Panc1 (cell line): ENCODE measurements around the gene ANKMY1. TPM values are rescaled to one million over a fixed set of nuclear protein-coding genes. Genes with fewer than 3 reads are reported as not detected.

Experiments used
- ATAC-seq: fragments of 200-7000 bp; cut with Tn5 transposase; 2 replicates; pipeline ENCODE4 v1.9.1; 2020; ENCODE audit warnings: mild to moderate bottlenecking, moderate library complexity
- BruUV-seq: library from RNA; stranded (reverse); fragments of 400-500 nt; replicated peaks from 2 replicates; lab custom pipeline; 2021; lab: Mats Ljungman, UMichigan
- CTCF ChIA-PET: fragments of 300-600 bp; sonication (Branson Sonifier 250); formaldehyde crosslinking; loops from one replicate; lab custom pipeline; 2022; ENCODE audit warnings: antibody characterized with exemption; lab: Charles Lee
- POLR2A ChIA-PET: fragments of 300-600 bp; sonication (Branson Sonifier 250); formaldehyde crosslinking; loops from one replicate; lab custom pipeline; 2022; ENCODE audit warnings: antibody characterized with exemption; lab: Charles Lee
- DNase-seq: peaks from one replicate; pipeline ENCODE4 v3.0.0-alpha.2; 2010; ENCODE audit warnings: low read depth, low spot score
- H3K27ac ChIP-seq: 2 replicates; pipeline ENCODE4 v1.5.1; 2011; ENCODE audit warnings: mild to moderate bottlenecking, low read length, inconsistent platforms
- H3K27me3 ChIP-seq: fragments of 200-500 bp; sonication (Bioruptor generic); 2 replicates; pipeline ENCODE4 v1.6.0; 2014; ENCODE audit warnings: low read length, inconsistent platforms; ENCODE audit not compliant: control insufficient read depth, insufficient read depth
- H3K36me3 ChIP-seq: fragments of 200-500 bp; sonication (Bioruptor generic); 2 replicates; pipeline ENCODE4 v1.5.1; 2014; ENCODE audit warnings: inconsistent platforms, mild to moderate bottlenecking, low read length, moderate library complexity; ENCODE audit not compliant: control insufficient read depth, insufficient read depth
- H3K4me1 ChIP-seq: 2 replicates; pipeline ENCODE4 v1.5.1; 2011; ENCODE audit warnings: inconsistent platforms, mild to moderate bottlenecking, low read length, moderate library complexity; ENCODE audit not compliant: control insufficient read depth, insufficient read depth
- H3K4me3 ChIP-seq, 2 experiments: 2 replicates each; pipeline ENCODE4 v1.5.1; 2011 to 2012; ENCODE audit warnings: low read depth in 2 of 2, low read length in 2 of 2, mild to moderate bottlenecking in 2 of 2, inconsistent platforms in 1 of 2, moderate library complexity in 1 of 2
- H3K9me3 ChIP-seq: fragments of 200-500 bp; sonication (Bioruptor generic); 2 replicates; pipeline ENCODE4 v1.5.1; 2014; ENCODE audit warnings: low read depth, mild to moderate bottlenecking, inconsistent platforms, low read length, moderate library complexity; ENCODE audit not compliant: control insufficient read depth, insufficient read depth
- POLR2AphosphoS5 ChIP-seq: IDR thresholded peaks from 2 replicates; pipeline ENCODE4 v1.6.1; 2012; ENCODE audit warnings: mild to moderate bottlenecking, low read depth, low read length, moderate library complexity
- SIN3A ChIP-seq: IDR thresholded peaks from 2 replicates; pipeline ENCODE4 v1.6.1; 2012; ENCODE audit warnings: low read depth, mild to moderate bottlenecking, low read length, moderate library complexity, borderline replicate concordance; ENCODE audit not compliant: insufficient read depth
- TCF7L2 ChIP-seq: IDR thresholded peaks from 2 replicates; pipeline ENCODE4 v1.6.1; 2011; ENCODE audit warnings: mild to moderate bottlenecking, low read depth, low read length, inconsistent platforms
- in situ Hi-C: cut with HindIII; loops from 2 replicates; pipeline ENCODE4 v1.10.0; 2016; ENCODE audit warnings: low sequenced_read_pairs, low pct_unique_long_range_greater_than_20kb
- intact Hi-C: fragments of 100-400 bp; cut with micrococcal nuclease; formaldehyde crosslinking; loops from one replicate; pipeline ENCODE4 v1.10.0; 2022; ENCODE audit not compliant: unreplicated experiment
- total RNA-seq: library from RNA; stranded (reverse); gene quantifications from one replicate; pipeline ENCODE4 v1.2.1, GENCODE V29; 2021; ENCODE audit not compliant: unreplicated experiment
- TF ChIP-seq, protein P1 (sequence below), 2 experiments: IDR thresholded peaks; 2 replicates each; pipeline ENCODE4 v1.6.1; 2011 to 2012; ENCODE audit warnings: low read depth in 2 of 2, control low read depth in 1 of 2, low read length in 1 of 2, mild to moderate bottlenecking in 1 of 2, moderate library complexity in 1 of 2; ENCODE audit not compliant: insufficient read depth in 1 of 2
- TF ChIP-seq, protein P2 (sequence below): fragments of 450-650 bp; IDR thresholded peaks from 2 replicates; pipeline ENCODE4 v1.5.1; 2017; ENCODE audit warnings: mild to moderate bottlenecking

Gene ANKMY1
- total RNA-seq, 1 experiment from 2014 or later: 19.5 TPM

DNA sequence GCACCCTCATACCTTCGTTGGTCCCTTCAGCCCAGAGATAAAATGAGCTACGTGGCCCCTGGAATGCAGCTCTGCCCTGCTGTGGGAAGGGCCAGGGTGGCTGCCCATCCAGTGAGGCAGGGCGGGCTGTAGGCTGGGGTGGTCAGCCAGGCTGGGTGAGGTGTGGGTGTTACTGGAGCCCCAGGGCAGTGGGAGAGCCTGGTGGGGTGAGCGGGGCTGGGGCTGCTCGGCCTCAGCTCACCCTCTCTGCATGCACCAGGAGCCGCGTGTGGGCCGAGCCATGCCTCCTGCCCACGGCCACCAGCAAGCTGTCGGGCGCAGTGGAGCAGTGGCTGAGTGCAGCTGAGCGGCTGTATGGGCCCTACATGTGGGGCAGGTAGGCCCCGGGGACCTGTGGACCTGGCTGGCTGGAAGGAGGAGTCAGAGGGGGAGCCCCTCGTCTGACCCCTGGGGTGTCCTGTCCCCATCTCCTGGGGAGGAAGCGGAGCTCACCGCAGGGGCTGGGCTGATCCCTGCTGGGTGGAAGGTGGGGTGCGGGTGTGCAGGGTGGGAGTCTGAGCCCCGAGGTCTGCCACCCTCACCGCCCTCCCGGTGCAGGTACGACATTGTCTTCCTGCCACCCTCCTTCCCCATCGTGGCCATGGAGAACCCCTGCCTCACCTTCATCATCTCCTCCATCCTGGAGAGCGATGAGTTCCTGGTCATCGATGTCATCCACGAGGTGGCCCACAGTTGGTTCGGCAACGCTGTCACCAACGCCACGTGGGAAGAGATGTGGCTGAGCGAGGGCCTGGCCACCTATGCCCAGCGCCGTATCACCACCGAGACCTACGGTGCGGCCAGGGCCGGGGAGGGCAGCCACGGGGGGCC lies 16.0 kb upstream of the ANKMY1 start:
- H3K4me3 ChIP-seq: no peak overlapping the region
- in situ Hi-C loops (no loop called here), intact Hi-C loops (no loop called here)
- H3K4me1 ChIP-seq: peaks cover 9% of the 10 kb centered on the region
- no peaks in the 10 kb centered on the region for H3K9me3 ChIP-seq
- no peak overlapping the region for H3K27ac ChIP-seq
- BruUV-seq: no TSS peak
- no peaks in the 10 kb centered on the region for H3K36me3 ChIP-seq
- TF ChIP-seq, protein P1, sequence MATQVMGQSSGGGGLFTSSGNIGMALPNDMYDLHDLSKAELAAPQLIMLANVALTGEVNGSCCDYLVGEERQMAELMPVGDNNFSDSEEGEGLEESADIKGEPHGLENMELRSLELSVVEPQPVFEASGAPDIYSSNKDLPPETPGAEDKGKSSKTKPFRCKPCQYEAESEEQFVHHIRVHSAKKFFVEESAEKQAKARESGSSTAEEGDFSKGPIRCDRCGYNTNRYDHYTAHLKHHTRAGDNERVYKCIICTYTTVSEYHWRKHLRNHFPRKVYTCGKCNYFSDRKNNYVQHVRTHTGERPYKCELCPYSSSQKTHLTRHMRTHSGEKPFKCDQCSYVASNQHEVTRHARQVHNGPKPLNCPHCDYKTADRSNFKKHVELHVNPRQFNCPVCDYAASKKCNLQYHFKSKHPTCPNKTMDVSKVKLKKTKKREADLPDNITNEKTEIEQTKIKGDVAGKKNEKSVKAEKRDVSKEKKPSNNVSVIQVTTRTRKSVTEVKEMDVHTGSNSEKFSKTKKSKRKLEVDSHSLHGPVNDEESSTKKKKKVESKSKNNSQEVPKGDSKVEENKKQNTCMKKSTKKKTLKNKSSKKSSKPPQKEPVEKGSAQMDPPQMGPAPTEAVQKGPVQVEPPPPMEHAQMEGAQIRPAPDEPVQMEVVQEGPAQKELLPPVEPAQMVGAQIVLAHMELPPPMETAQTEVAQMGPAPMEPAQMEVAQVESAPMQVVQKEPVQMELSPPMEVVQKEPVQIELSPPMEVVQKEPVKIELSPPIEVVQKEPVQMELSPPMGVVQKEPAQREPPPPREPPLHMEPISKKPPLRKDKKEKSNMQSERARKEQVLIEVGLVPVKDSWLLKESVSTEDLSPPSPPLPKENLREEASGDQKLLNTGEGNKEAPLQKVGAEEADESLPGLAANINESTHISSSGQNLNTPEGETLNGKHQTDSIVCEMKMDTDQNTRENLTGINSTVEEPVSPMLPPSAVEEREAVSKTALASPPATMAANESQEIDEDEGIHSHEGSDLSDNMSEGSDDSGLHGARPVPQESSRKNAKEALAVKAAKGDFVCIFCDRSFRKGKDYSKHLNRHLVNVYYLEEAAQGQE (IDR thresholded peaks at IDR 0.05; ENCODE audit: insufficient read depth in 1 of 2, low read depth in 2 of 2, low read length in 1 of 2): no peak
- TF ChIP-seq TCF7L2 (no peak), POLR2AphosphoS5 (no peak)
- TF ChIP-seq, protein P2, sequence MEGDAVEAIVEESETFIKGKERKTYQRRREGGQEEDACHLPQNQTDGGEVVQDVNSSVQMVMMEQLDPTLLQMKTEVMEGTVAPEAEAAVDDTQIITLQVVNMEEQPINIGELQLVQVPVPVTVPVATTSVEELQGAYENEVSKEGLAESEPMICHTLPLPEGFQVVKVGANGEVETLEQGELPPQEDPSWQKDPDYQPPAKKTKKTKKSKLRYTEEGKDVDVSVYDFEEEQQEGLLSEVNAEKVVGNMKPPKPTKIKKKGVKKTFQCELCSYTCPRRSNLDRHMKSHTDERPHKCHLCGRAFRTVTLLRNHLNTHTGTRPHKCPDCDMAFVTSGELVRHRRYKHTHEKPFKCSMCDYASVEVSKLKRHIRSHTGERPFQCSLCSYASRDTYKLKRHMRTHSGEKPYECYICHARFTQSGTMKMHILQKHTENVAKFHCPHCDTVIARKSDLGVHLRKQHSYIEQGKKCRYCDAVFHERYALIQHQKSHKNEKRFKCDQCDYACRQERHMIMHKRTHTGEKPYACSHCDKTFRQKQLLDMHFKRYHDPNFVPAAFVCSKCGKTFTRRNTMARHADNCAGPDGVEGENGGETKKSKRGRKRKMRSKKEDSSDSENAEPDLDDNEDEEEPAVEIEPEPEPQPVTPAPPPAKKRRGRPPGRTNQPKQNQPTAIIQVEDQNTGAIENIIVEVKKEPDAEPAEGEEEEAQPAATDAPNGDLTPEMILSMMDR: no peak
- CTCF ChIA-PET: no interaction called here
- DNase-seq: no peak
- POLR2A ChIA-PET: no interaction called here
- no peaks in the 10 kb centered on the region for H3K27me3 ChIP-seq
- ATAC-seq: no peak

DNA sequence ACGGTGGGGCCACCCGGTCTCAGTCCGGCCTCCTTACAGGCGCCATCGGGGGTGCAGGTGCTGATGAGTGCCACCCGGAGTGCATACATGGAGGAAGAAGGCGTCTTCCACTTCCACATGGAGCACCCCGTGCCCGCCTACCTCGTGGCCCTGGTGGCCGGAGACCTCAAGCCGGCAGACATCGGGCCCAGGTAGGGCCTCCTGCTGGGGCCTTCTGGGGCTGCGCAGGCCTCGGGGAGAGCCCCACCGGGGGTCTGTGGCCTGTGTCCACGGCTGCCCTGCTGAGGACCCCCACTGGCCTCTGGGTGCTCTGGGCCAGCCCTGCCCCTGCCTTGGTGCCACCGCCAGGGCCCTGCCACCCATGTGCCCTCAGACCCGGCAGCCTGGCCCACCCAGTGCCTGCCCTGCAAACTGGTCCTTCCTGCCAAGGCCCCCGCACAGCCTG lies 15.3 kb upstream of the ANKMY1 start:
- Histone ChIP-seq H3K36me3 (no peaks in the 10 kb centered on the region), H3K4me3 (no peak overlapping the region), H3K27ac (no peak overlapping the region), H3K27me3 (no peaks in the 10 kb centered on the region), H3K4me1 (peaks cover 9% of the 10 kb centered on the region), H3K9me3 (no peaks in the 10 kb centered on the region)
- TF ChIP-seq TCF7L2 (no peak), POLR2AphosphoS5 (no peak), SIN3A (no peak)
- TF ChIP-seq, protein P2: no peak
- TF ChIP-seq, protein P1 (IDR thresholded peaks at IDR 0.05; ENCODE audit: insufficient read depth in 1 of 2, low read depth in 2 of 2, low read length in 1 of 2): no peak
- DNase-seq: no peak
- POLR2A ChIA-PET: no interaction called here
- intact Hi-C loops: no loop called here
- in situ Hi-C loops: no loop called here
- ATAC-seq: no peak
- CTCF ChIA-PET: no interaction called here
- BruUV-seq: no TSS peak
